B cell (primary cell): ENCODE measurements around the gene ELOVL6. TPM values are rescaled to one million over a fixed set of nuclear protein-coding genes. Genes with fewer than 3 reads are reported as not detected.

Experiments used
- ATAC-seq: fragments of 200-7000 bp; cut with Tn5 transposase; one replicate; pipeline ENCODE4 v1.10.0; 2021; ENCODE audit warnings: low read depth, mild to moderate bottlenecking, moderate number of reproducible peaks, moderate library complexity
- CTCF ChIA-PET: fragments of 350-600 bp; sonication (Branson Sonifier 250); formaldehyde crosslinking; loops from one replicate; lab custom pipeline; 2021; ENCODE audit warnings: antibody characterized with exemption, inconsistent platforms; lab: Charles Lee
- POLR2A ChIA-PET: fragments of 350-600 bp; sonication (Branson Sonifier 250); formaldehyde crosslinking; loops from one replicate; lab custom pipeline; 2021; ENCODE audit warnings: antibody characterized with exemption; lab: Charles Lee
- DNase-seq: peaks from one replicate; pipeline ENCODE4 v3.0.0; 2013
- H2AFZ ChIP-seq: 2 replicates; pipeline ENCODE4 v1.6.1; 2012; ENCODE audit warnings: mild to moderate bottlenecking, low read depth, low read length; ENCODE audit not compliant: insufficient read depth, poor library complexity, severe bottlenecking
- H3K27ac ChIP-seq, 2 donors: 1 replicate in 1 of 2; 2 replicates in 1 of 2; pipeline ENCODE4 v1.5.1; 2012 to 2013; ENCODE audit warnings: low read length in 2 of 2, mild to moderate bottlenecking in 2 of 2, moderate library complexity in 1 of 2
- H3K27me3 ChIP-seq, 4 experiments: fragments of 200-600 bp in 1 of 4; sonication (generic) in 1 of 4; replicated peaks in 1 of 4; 1 replicate in 2 of 4; 2 replicates in 2 of 4; pipeline versions ENCODE4 v1.6.1 to v1.7.0; 2013 to 2016; ENCODE audit warnings: low read length in 3 of 4, mild to moderate bottlenecking in 2 of 4, mixed read lengths in 1 of 4, moderate library complexity in 1 of 4; ENCODE audit not compliant: insufficient read depth in 4 of 4, control insufficient read depth in 3 of 4; ENCODE audit errors: control extremely low read depth in 1 of 4
- H3K36me3 ChIP-seq, 2 experiments: replicated peaks in 1 of 2; 1 replicate in 1 of 2; 2 replicates in 1 of 2; pipeline versions ENCODE4 v1.6.1 to v1.7.1; 2013; ENCODE audit warnings: low read length in 1 of 2; ENCODE audit not compliant: insufficient read depth in 2 of 2, control insufficient read depth in 1 of 2; ENCODE audit errors: control extremely low read depth in 1 of 2, extremely low read depth in 1 of 2
- H3K4me1 ChIP-seq, 2 donors: fragments of 200-600 bp in 1 of 2; sonication (generic) in 1 of 2; 1 replicate in 1 of 2; 2 replicates in 1 of 2; pipeline versions ENCODE4 v1.5.1 to v1.6.1; 2013 to 2017; ENCODE audit warnings: low read length in 2 of 2; ENCODE audit not compliant: control insufficient read depth in 2 of 2, insufficient read depth in 2 of 2
- H3K4me2 ChIP-seq: replicated peaks from 2 replicates; pipeline ENCODE3; 2012; ENCODE audit warnings: mild to moderate bottlenecking, low read depth, low read length; ENCODE audit not compliant: poor library complexity, severe bottlenecking
- H3K4me3 ChIP-seq, 5 experiments: fragments of 200-600 bp in 1 of 5; sonication (generic) in 1 of 5; 1 replicate in 3 of 5; 2 replicates in 2 of 5; pipeline versions ENCODE4 v1.5.1 to v1.7.0; 2011 to 2016; ENCODE audit warnings: low read length in 4 of 5, mild to moderate bottlenecking in 4 of 5, low read depth in 2 of 5, control low read depth in 1 of 5, moderate library complexity in 1 of 5; ENCODE audit not compliant: insufficient read depth in 1 of 5; ENCODE audit errors: control extremely low read depth in 1 of 5, extremely low read depth in 1 of 5
- H3K79me2 ChIP-seq: fragments of 200-600 bp; sonication (generic); one replicate; pipeline ENCODE4 v1.6.0; 2016; ENCODE audit warnings: low read length; ENCODE audit not compliant: control insufficient read depth, insufficient read depth
- H3K9ac ChIP-seq: fragments of 200-600 bp; sonication (generic); 2 replicates; pipeline ENCODE4 v1.6.1; 2017; ENCODE audit warnings: mild to moderate bottlenecking, low read length, moderate library complexity
- H3K9me3 ChIP-seq, 3 donors: one replicate each; pipeline versions ENCODE4 v1.6.1 to v1.7.1; 2013; ENCODE audit warnings: low read length in 2 of 3; ENCODE audit not compliant: control insufficient read depth in 2 of 3, insufficient read depth in 1 of 3; ENCODE audit errors: control extremely low read depth in 1 of 3
- H4K20me1 ChIP-seq: 2 replicates; pipeline ENCODE4 v1.6.0; 2012; ENCODE audit warnings: mild to moderate bottlenecking, low read length; ENCODE audit not compliant: insufficient read depth, control insufficient read depth, poor library complexity, severe bottlenecking
- H3K27ac Mint-ChIP-seq: one replicate; pipeline ENCODE4 v1.8.0; 2021; ENCODE audit warnings: mixed read lengths
- H3K27me3 Mint-ChIP-seq: one replicate; pipeline ENCODE4 v1.8.0; 2021; ENCODE audit warnings: mixed read lengths
- H3K4me1 Mint-ChIP-seq: one replicate; pipeline ENCODE4 v1.8.0; 2021; ENCODE audit warnings: mixed read lengths
- H3K4me3 Mint-ChIP-seq: one replicate; pipeline ENCODE4 v1.8.0; 2021; ENCODE audit warnings: mixed read lengths
- H3K9me3 Mint-ChIP-seq: one replicate; pipeline ENCODE4 v1.8.0; 2022; ENCODE audit warnings: mixed read lengths; ENCODE audit not compliant: insufficient read depth
- EZH2 ChIP-seq: IDR thresholded peaks from 2 replicates; pipeline ENCODE4 v1.6.1; 2012; ENCODE audit warnings: borderline replicate concordance, low read depth, mild to moderate bottlenecking, moderate library complexity, low read length; ENCODE audit not compliant: insufficient read depth, poor library complexity, severe bottlenecking
- WGBS: methylation state at CpG from one replicate; pipeline ENCODE4 v1.1.5; 2013; ENCODE audit warnings: missing lambda C conversion rate; ENCODE audit not compliant: insufficient coverage; 5-methylcytosine and 5-hydroxymethylcytosine counted together
- intact Hi-C: fragments of 100-400 bp; cut with micrococcal nuclease; formaldehyde crosslinking; loops from one replicate; pipeline ENCODE4 v1.10.0; 2022
- polyA plus RNA-seq: library from polyadenylated mRNA; depleted of rRNA; stranded (reverse); fragments of >200 nt; gene quantifications from 2 replicates; pipeline ENCODE4 v1.2.3, GENCODE V29; 2012
- total RNA-seq, 2 donors: library from RNA; stranded (reverse); fragments of 120-200 nt in 1 of 2; gene quantifications; 1 replicate in 1 of 2; 2 replicates in 1 of 2; pipeline versions ENCODE4 v1.2.3 to v1.2.4, GENCODE V29; 2013 to 2022
- TF ChIP-seq, protein P1 (sequence below): fragments of 200-600 bp; IDR thresholded peaks from one replicate; pipeline ENCODE4 v1.8.0; 2022; ENCODE audit warnings: antibody characterized with exemption, mild to moderate bottlenecking

The ELOVL6 gene
- total and polyA plus RNA-seq, 2 donors (not counting 1 experiment from before 2014, with no cell fraction given), result 0.10 to 0.22 TPM

DNA sequence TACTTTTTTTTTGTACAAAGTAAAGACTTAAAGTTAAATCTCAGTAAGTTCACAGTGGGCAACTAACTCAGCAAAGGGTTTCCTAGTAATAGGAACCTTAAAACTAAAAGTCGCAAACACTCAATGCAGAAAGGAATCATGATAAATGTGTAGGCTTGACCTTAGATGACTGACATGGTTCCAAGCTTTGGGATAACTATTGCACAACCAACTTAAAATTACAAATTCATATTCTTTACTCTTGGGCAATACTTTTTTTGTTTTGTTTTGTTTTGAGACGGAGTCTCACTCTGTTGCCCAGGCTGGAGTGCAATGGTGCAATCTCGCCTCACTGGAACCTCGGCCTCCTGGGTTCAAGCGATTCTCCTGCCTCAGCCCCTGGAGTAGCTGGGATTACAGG lies 8.2 kb downstream of the ELOVL6 start:
- H3K27ac Mint-ChIP-seq, result no peak overlapping the region
- TF ChIP-seq, protein P1, sequence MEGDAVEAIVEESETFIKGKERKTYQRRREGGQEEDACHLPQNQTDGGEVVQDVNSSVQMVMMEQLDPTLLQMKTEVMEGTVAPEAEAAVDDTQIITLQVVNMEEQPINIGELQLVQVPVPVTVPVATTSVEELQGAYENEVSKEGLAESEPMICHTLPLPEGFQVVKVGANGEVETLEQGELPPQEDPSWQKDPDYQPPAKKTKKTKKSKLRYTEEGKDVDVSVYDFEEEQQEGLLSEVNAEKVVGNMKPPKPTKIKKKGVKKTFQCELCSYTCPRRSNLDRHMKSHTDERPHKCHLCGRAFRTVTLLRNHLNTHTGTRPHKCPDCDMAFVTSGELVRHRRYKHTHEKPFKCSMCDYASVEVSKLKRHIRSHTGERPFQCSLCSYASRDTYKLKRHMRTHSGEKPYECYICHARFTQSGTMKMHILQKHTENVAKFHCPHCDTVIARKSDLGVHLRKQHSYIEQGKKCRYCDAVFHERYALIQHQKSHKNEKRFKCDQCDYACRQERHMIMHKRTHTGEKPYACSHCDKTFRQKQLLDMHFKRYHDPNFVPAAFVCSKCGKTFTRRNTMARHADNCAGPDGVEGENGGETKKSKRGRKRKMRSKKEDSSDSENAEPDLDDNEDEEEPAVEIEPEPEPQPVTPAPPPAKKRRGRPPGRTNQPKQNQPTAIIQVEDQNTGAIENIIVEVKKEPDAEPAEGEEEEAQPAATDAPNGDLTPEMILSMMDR, result no peak
- TF ChIP-seq EZH2, result no peak
- ATAC-seq, result no peak
- H3K27me3 Mint-ChIP-seq, result no peaks in the 10 kb centered on the region
- Histone ChIP-seq H3K4me3 (no peak overlapping the region), H3K27me3 (no peaks in the 10 kb centered on the region), H3K9me3 (no peaks in the 10 kb centered on the region), H2AFZ (no peak overlapping the region), H3K27ac (no peak overlapping the region), H3K9ac (no peak overlapping the region), H3K36me3 (no peaks in the 10 kb centered on the region), H3K4me1 (peaks cover 4 to 8% of the 10 kb centered on the region in 2 donors), H4K20me1 (no peaks in the 10 kb centered on the region), H3K4me2 (no peak overlapping the region), H3K79me2 (no peaks in the 10 kb centered on the region)
- H3K4me1 Mint-ChIP-seq, result peaks cover 7% of the 10 kb centered on the region
- intact Hi-C loops, result loop anchor here (10.0 kb wide), 2 partner anchors 325 to 485 kb away; partner anchors contain the start of gene CASP6
- no peaks in the 10 kb centered on the region for H3K9me3 Mint-ChIP-seq
- 98% methylated on average over 4 of the region's 5 CpGs for WGBS
- H3K4me3 Mint-ChIP-seq, result no peak overlapping the region
- CTCF ChIA-PET, result no interaction called here
- POLR2A ChIA-PET, result no interaction called here
- DNase-seq, result no peak

DNA sequence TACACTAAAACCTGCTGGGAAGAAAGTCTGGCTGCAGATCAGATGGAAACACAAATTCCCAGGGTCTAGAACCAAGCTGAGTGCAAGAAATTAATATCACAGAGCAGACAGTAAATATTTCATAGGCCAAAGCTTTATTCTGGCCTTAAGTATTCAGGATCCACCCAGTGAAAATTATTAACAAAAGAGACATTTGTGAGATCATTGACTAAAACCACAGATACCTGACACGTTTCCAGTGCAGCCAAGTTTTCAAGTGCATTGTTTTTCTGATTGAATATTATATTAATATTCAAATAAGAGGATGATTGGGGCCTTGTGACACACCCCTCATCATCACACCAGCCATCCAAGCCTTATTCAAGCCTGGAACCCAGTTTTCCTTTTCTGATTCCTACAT lies 10.3 kb downstream of the ELOVL6 start:
- Mint-ChIP-seq H3K4me3 (no peak overlapping the region), H3K9me3 (no peaks in the 10 kb centered on the region), H3K27ac (no peak overlapping the region), H3K4me1 (peaks cover 7% of the 10 kb centered on the region), H3K27me3 (no peaks in the 10 kb centered on the region)
- ChIA-PET POLR2A (no interaction called here), CTCF (interaction anchor here (1.2 kb wide), 1 partner anchor 139 kb away, joined by 3 read pairs; no protein-coding TSS in a partner anchor)
- Histone ChIP-seq H3K79me2 (no peaks in the 10 kb centered on the region), H2AFZ (no peak overlapping the region), H3K27me3 (no peaks in the 10 kb centered on the region), H3K4me3 (no peak overlapping the region), H3K9me3 (no peaks in the 10 kb centered on the region), H3K27ac (no peak overlapping the region), H3K36me3 (no peaks in the 10 kb centered on the region), H3K4me2 (no peak overlapping the region), H3K4me1 (peaks cover 5 to 6% of the 10 kb centered on the region in 2 donors), H3K9ac (no peak overlapping the region), H4K20me1 (no peaks in the 10 kb centered on the region)
- ATAC-seq (no peak), DNase-seq (no peak)
- WGBS, result no CpG with 5 or more reads among the region's 1 CpG
- TF ChIP-seq EZH2, result no peak
- TF ChIP-seq, protein P1, result no peak
- intact Hi-C loops, result no loop called here
